ENCODE data around the gene DGKI. TPM values are rescaled to one million over a fixed set of nuclear protein-coding genes. Genes with fewer than 3 reads are reported as not detected.

The DGKI gene
- 1.3 TPM for total RNA-seq
- long read RNA-seq, partial matches to known transcripts, result 0 of 1 reads
- long read RNA-seq, other reads (novel, unspliced or antisense), result 1 of 1 reads

- TF ChIP-seq CTCF (IDR thresholded peaks at IDR 0.05; ENCODE audit: borderline replicate concordance), result no peak
- intact Hi-C loops (cut with micrococcal nuclease), result no loop called here
- Histone ChIP-seq H3K4me1 (peaks cover 12% of the 10 kb centered on the region), H3K27me3 (ENCODE audit: low read depth) (peaks cover 41% of the 10 kb centered on the region), H3K36me3 (no peaks in the 10 kb centered on the region), H3K9me3 (replicated peaks) (no peaks in the 10 kb centered on the region), H3K4me3 (peak within 1 kb of the TSS; percentile 61), H3K27ac (replicated peaks) (no peak within 1 kb of the TSS)
- no peak for DNase-seq
Observed at GRCh38 chr7:137846827-137847567, at the start of gene DGKI. Gene DGKI (minus strand): TSS chr7:137846974.

GRCh38 chr7:137895301-137896221, 48.8 kb upstream of the DGKI start:
- no peak for TF ChIP-seq CTCF (IDR thresholded peaks at IDR 0.05; ENCODE audit: borderline replicate concordance)
- no peak overlapping the region for H3K4me3 ChIP-seq
- no peak overlapping the region for H3K27ac ChIP-seq (replicated peaks)
- peaks cover 58% of the 10 kb centered on the region for H3K36me3 ChIP-seq
- H3K9me3 ChIP-seq (replicated peaks), result no peaks in the 10 kb centered on the region
- intact Hi-C loops (cut with micrococcal nuclease), result no loop called here
- H3K4me1 ChIP-seq, result peaks cover 37% of the 10 kb centered on the region
- no peaks in the 10 kb centered on the region for H3K27me3 ChIP-seq (ENCODE audit: low read depth)
- no peak for DNase-seq

GRCh38 chr7:137893143-137893742, 46.5 kb upstream of the DGKI start:
- Histone ChIP-seq H3K27me3 (ENCODE audit: low read depth) (no peaks in the 10 kb centered on the region), H3K4me1 (peaks cover 20% of the 10 kb centered on the region), H3K9me3 (replicated peaks) (no peaks in the 10 kb centered on the region), H3K4me3 (no peak overlapping the region), H3K27ac (replicated peaks) (no peak overlapping the region), H3K36me3 (peaks cover 48% of the 10 kb centered on the region)
- no peak for TF ChIP-seq CTCF (IDR thresholded peaks at IDR 0.05; ENCODE audit: borderline replicate concordance)
- no peak for DNase-seq
- intact Hi-C loops (cut with micrococcal nuclease), result no loop called here

GRCh38 chr7:137891016-137891655, 44.4 kb upstream of the DGKI start:
- intact Hi-C loops (cut with micrococcal nuclease), result no loop called here
- H3K27ac ChIP-seq (replicated peaks), result peak overlapping the region; percentile 62
- H3K4me3 ChIP-seq, result no peak overlapping the region
- no peak for DNase-seq
- H3K4me1 ChIP-seq, result peaks cover 26% of the 10 kb centered on the region
- peaks cover 38% of the 10 kb centered on the region for H3K36me3 ChIP-seq
- no peak for TF ChIP-seq CTCF (IDR thresholded peaks at IDR 0.05; ENCODE audit: borderline replicate concordance)
- no peaks in the 10 kb centered on the region for H3K9me3 ChIP-seq (replicated peaks)
- no peaks in the 10 kb centered on the region for H3K27me3 ChIP-seq (ENCODE audit: low read depth)

GRCh38 chr7:137890449-137890921, 43.7 kb upstream of the DGKI start:
- Histone ChIP-seq H3K9me3 (replicated peaks) (no peaks in the 10 kb centered on the region), H3K27ac (replicated peaks) (peak overlapping the region; percentile 62), H3K36me3 (peaks cover 32% of the 10 kb centered on the region), H3K4me3 (no peak overlapping the region), H3K4me1 (peaks cover 31% of the 10 kb centered on the region), H3K27me3 (ENCODE audit: low read depth) (no peaks in the 10 kb centered on the region)
- no peak for TF ChIP-seq CTCF (IDR thresholded peaks at IDR 0.05; ENCODE audit: borderline replicate concordance)
- DNase-seq, result no peak
- intact Hi-C loops (cut with micrococcal nuclease), result no loop called here

All from left ventricle myocardium inferior (tissue), 1 donor.